Ishikawa (cell line): ENCODE data around the gene CSF2.

Experiments used
- CEBPB ChIP-seq: IDR thresholded peaks from 2 replicates; pipeline ENCODE4 v1.6.1; 2012
- EP300 ChIP-seq: IDR thresholded peaks from 2 replicates; pipeline ENCODE4 v1.6.1; 2012; ENCODE audit warnings: borderline replicate concordance
- FOXM1 ChIP-seq: IDR thresholded peaks from 2 replicates; pipeline ENCODE4 v1.6.1; 2012; ENCODE audit warnings: low read depth, borderline replicate concordance
- MAX ChIP-seq: IDR thresholded peaks from 2 replicates; pipeline ENCODE4 v1.6.1; 2012
- REST ChIP-seq: IDR thresholded peaks from 2 replicates; pipeline ENCODE4 v1.6.1; 2012; ENCODE audit warnings: low read depth, mild to moderate bottlenecking
- TCF12 ChIP-seq: IDR thresholded peaks from 2 replicates; pipeline ENCODE4 v1.6.1; 2012; ENCODE audit warnings: low read depth
- TEAD4 ChIP-seq: IDR thresholded peaks from 2 replicates; pipeline ENCODE4 v1.6.1; 2012
- YY1 ChIP-seq: IDR thresholded peaks from 2 replicates; pipeline ENCODE4 v1.6.1; 2012; ENCODE audit warnings: low read depth
- ZBTB7A ChIP-seq: IDR thresholded peaks from 2 replicates; pipeline ENCODE4 v1.6.1; 2012; ENCODE audit warnings: low read depth

GRCh38 chr5:132059043-132059695, 14.4 kb upstream of the CSF2 start:
- TF ChIP-seq CEBPB (no peak), EP300 (no peak), MAX (no peak), FOXM1 (no peak), REST (no peak), ZBTB7A (no peak), TCF12 (no peak), TEAD4 (no peak), YY1 (no peak)
